NCI-H345 treated with DMSO at 0.1 percent for 48 hours (cell line): ENCODE measurements around the gene YWHAE.
"Not testable (repeated sequence)": the region's sequence is repeated elsewhere in the genome, so short reads cannot be mapped to it uniquely, and the experiment has no call there.

Source experiments
- DNase-seq: peaks from one replicate; lab custom pipeline; 2025; ENCODE audit not compliant: unreplicated experiment; lab: John Stamatoyannopoulos, UW

The YWHAE gene

GRCh38 chr17:1413281-1413791 lies 13.3 kb upstream of the YWHAE start:
- no peak for DNase-seq

GRCh38 chr17:1412185-1413110 lies 12.4 kb upstream of the YWHAE start:
- DNase-seq: no peak

- no peak for DNase-seq
Measured at GRCh38 chr17:1402262-1402586, 2.2 kb upstream of the YWHAE start.

- no peak for DNase-seq
Measured at GRCh38 chr17:1398931-1399678, 917 bp downstream of the YWHAE start.

- DNase-seq: no peak
Measured at GRCh38 chr17:1398028-1398427, 2.0 kb downstream of the YWHAE start.

- not testable (repeated sequence) for DNase-seq
Measured at GRCh38 chr17:1395876-1396665, 4.0 kb downstream of the YWHAE start.

- no peak for DNase-seq
Measured at GRCh38 chr17:1391577-1391976, 8.4 kb downstream of the YWHAE start.

GRCh38 chr17:1390432-1391367 lies 9.3 kb downstream of the YWHAE start:
- DNase-seq: no peak

- not testable (repeated sequence) for DNase-seq
Measured at GRCh38 chr17:1387490-1388227, 12.4 kb downstream of the YWHAE start.

- not testable (repeated sequence) for DNase-seq
Measured at GRCh38 chr17:1386675-1387190, 13.3 kb downstream of the YWHAE start.

- DNase-seq: no peak
Measured at GRCh38 chr17:1386265-1386664, 13.8 kb downstream of the YWHAE start.

GRCh38 chr17:1385861-1386260 lies 14.2 kb downstream of the YWHAE start:
- DNase-seq: no peak

GRCh38 chr17:1384905-1385435 lies 15.1 kb downstream of the YWHAE start:
- DNase-seq: no peak

- DNase-seq: no peak
Measured at GRCh38 chr17:1379930-1380313, 20.1 kb downstream of the YWHAE start.

- no peak for DNase-seq
Measured at GRCh38 chr17:1379208-1379929, 20.7 kb downstream of the YWHAE start.

- DNase-seq: not testable (repeated sequence)
Measured at GRCh38 chr17:1378476-1378860, 21.6 kb downstream of the YWHAE start.

GRCh38 chr17:1377334-1377733 lies 22.7 kb downstream of the YWHAE start:
- no peak for DNase-seq

GRCh38 chr17:1376061-1376460 lies 24.0 kb downstream of the YWHAE start:
- no peak for DNase-seq
